PC-3 (cell line): Measurements from ENCODE around the gene AUP1. TPM values are rescaled to one million over a fixed set of nuclear protein-coding genes. Genes with fewer than 3 reads are reported as not detected.

ENCODE experiments used
- ATAC-seq: fragments of 200-7000 bp; cut with Tn5 transposase; 2 replicates; pipeline ENCODE4 v1.9.1; 2020; ENCODE audit warnings: mild to moderate bottlenecking, moderate library complexity
- BruUV-seq: library from RNA; stranded (reverse); fragments of 400-500 nt; replicated peaks from 2 replicates; lab custom pipeline; 2021; lab: Mats Ljungman, UMichigan
- CTCF ChIA-PET: fragments of 300-600 bp; sonication (Branson Sonifier 250); formaldehyde crosslinking; loops from one replicate; lab custom pipeline; 2022; ENCODE audit warnings: antibody characterized with exemption; lab: Charles Lee
- POLR2A ChIA-PET: fragments of 300-600 bp; sonication (Branson Sonifier 250); formaldehyde crosslinking; loops from one replicate; lab custom pipeline; 2022; ENCODE audit warnings: antibody characterized with exemption; ENCODE audit not compliant: unreplicated experiment; lab: Charles Lee
- DNase-seq: peaks from one replicate; pipeline ENCODE4 v3.0.0-alpha.2; 2015
- H2AFZ ChIP-seq: fragments of 300-600 bp; sonication (generic); 2 replicates; pipeline ENCODE4 v1.6.0; 2016; ENCODE audit warnings: antibody characterized with exemption, low read length
- H3F3A ChIP-seq: fragments of 300-600 bp; sonication (generic); one replicate; pipeline ENCODE4 v1.6.0; 2017; ENCODE audit warnings: antibody characterized with exemption, low read length, control low read depth, mild to moderate bottlenecking; ENCODE audit not compliant: unreplicated experiment
- H3K27ac ChIP-seq: fragments of 300-600 bp; sonication (generic); 2 replicates; pipeline ENCODE4 v1.5.1; 2016; ENCODE audit warnings: mild to moderate bottlenecking, low read length
- H3K27me3 ChIP-seq: fragments of 300-600 bp; sonication (generic); 2 replicates; pipeline ENCODE4 v1.6.1; 2016; ENCODE audit warnings: low read length, mixed read lengths
- H3K36me3 ChIP-seq: fragments of 300-600 bp; sonication (generic); 2 replicates; pipeline ENCODE4 v1.6.1; 2016; ENCODE audit warnings: low read depth, mixed run types, low read length, mixed read lengths
- H3K4me1 ChIP-seq: fragments of 300-600 bp; sonication (generic); 2 replicates; pipeline ENCODE4 v1.5.1; 2016; ENCODE audit warnings: low read length; ENCODE audit not compliant: insufficient read depth
- H3K4me2 ChIP-seq: fragments of 300-600 bp; sonication (generic); 2 replicates; pipeline ENCODE4 v1.6.0; 2016; ENCODE audit warnings: low read length
- H3K4me3 ChIP-seq: fragments of 300-600 bp; sonication (generic); 2 replicates; pipeline ENCODE4 v1.5.1; 2016; ENCODE audit warnings: mild to moderate bottlenecking, low read length, mixed read lengths
- H3K79me2 ChIP-seq: fragments of 300-600 bp; sonication (generic); 2 replicates; pipeline ENCODE4 v1.6.1; 2017; ENCODE audit warnings: low read length, mixed read lengths
- H3K9ac ChIP-seq: fragments of 300-600 bp; sonication (generic); 2 replicates; pipeline ENCODE4 v1.6.0; 2016; ENCODE audit warnings: mild to moderate bottlenecking, low read length
- H3K9me2 ChIP-seq: fragments of 300-600 bp; sonication (generic); replicated peaks from 2 replicates; pipeline ENCODE4 v1.6.1; 2016; ENCODE audit warnings: mixed run types, low read length, mixed read lengths
- H3K9me3 ChIP-seq: fragments of 300-600 bp; sonication (generic); 2 replicates; pipeline ENCODE4 v1.6.1; 2016; ENCODE audit warnings: low read length, mixed read lengths
- H4K20me1 ChIP-seq: fragments of 300-600 bp; sonication (generic); 2 replicates; pipeline ENCODE4 v1.6.1; 2016; ENCODE audit warnings: low read length, mixed read lengths
- CTCF ChIP-seq: fragments of 300-600 bp; sonication (generic); conservative IDR thresholded peaks from 2 replicates; pipeline ENCODE4 v1.5.1; 2017; ENCODE audit warnings: antibody characterized with exemption, low read depth, mild to moderate bottlenecking, low read length
- EZH2 ChIP-seq: fragments of 300-600 bp; sonication (generic); IDR thresholded peaks from one replicate; pipeline ENCODE4 v1.6.1; 2017; ENCODE audit warnings: antibody characterized with exemption, mild to moderate bottlenecking, low read length; ENCODE audit not compliant: unreplicated experiment
- EZH2phosphoT487 ChIP-seq: fragments of 300-600 bp; sonication (generic); IDR thresholded peaks from 2 replicates; pipeline ENCODE4 v1.6.1; 2018; ENCODE audit warnings: mild to moderate bottlenecking, antibody characterized with exemption, low read length, borderline replicate concordance
- intact Hi-C: fragments of 100-400 bp; cut with micrococcal nuclease; formaldehyde crosslinking; loops from 2 replicates; pipeline ENCODE4 v1.9.0; 2023
- total RNA-seq: library from RNA; depleted of rRNA; stranded (reverse); fragments of >200 nt; gene quantifications from 2 replicates; pipeline ENCODE4 v1.2.3, GENCODE V29; 2014

AUP1 gene
- total RNA-seq, 1 experiment from 2014 or later, result 233 TPM

- H3K4me2 ChIP-seq, result no peak overlapping the region
- TF ChIP-seq EZH2, result no peak
- ATAC-seq (no peak), DNase-seq (no peak)
- no peaks in the 10 kb centered on the region for H3K9me3 ChIP-seq
- H3K36me3 ChIP-seq, result peaks cover 28% of the 10 kb centered on the region
- H3K9ac ChIP-seq, result no peak overlapping the region
- H3K27ac ChIP-seq, result no peak overlapping the region
- ChIA-PET CTCF (no interaction called here), POLR2A (no interaction called here)
- no peak overlapping the region for H2AFZ ChIP-seq
- H3K4me3 ChIP-seq, result no peak overlapping the region
- no peaks in the 10 kb centered on the region for H3K27me3 ChIP-seq
- intact Hi-C loops, result no loop called here
- no peaks in the 10 kb centered on the region for H3F3A ChIP-seq
- H4K20me1 ChIP-seq, result no peaks in the 10 kb centered on the region
- BruUV-seq, result no TSS peak
- no peaks in the 10 kb centered on the region for H3K79me2 ChIP-seq
- peaks cover 19% of the 10 kb centered on the region for H3K4me1 ChIP-seq
- no peaks in the 10 kb centered on the region for H3K9me2 ChIP-seq
These were observed 34.1 kb downstream of the AUP1 start for GRCh38 chr2:74495440-74495839.

GRCh38 chr2:74493546-74493945 lies 36.0 kb downstream of the AUP1 start:
- Histone ChIP-seq H3K27me3 (no peaks in the 10 kb centered on the region), H3F3A (no peaks in the 10 kb centered on the region), H3K4me2 (no peak overlapping the region), H3K9me3 (no peaks in the 10 kb centered on the region), H3K36me3 (peaks cover 28% of the 10 kb centered on the region), H3K4me3 (no peak overlapping the region), H3K9ac (no peak overlapping the region), H2AFZ (no peak overlapping the region), H3K9me2 (no peaks in the 10 kb centered on the region), H3K4me1 (peaks cover 11% of the 10 kb centered on the region), H4K20me1 (no peaks in the 10 kb centered on the region), H3K27ac (no peak overlapping the region), H3K79me2 (no peaks in the 10 kb centered on the region)
- no TSS peak for BruUV-seq
- intact Hi-C loops, result no loop called here
- POLR2A ChIA-PET, result no interaction called here
- DNase-seq (no peak), ATAC-seq (no peak)
- TF ChIP-seq EZH2 (no peak), CTCF (no peak), EZH2phosphoT487 (no peak)
- CTCF ChIA-PET, result no interaction called here

- H3K4me1 ChIP-seq, result peaks cover 9% of the 10 kb centered on the region
- peaks cover 28% of the 10 kb centered on the region for H3K36me3 ChIP-seq
- CTCF ChIA-PET, result no interaction called here
- no peaks in the 10 kb centered on the region for H3K79me2 ChIP-seq
- no peak overlapping the region for H3K4me3 ChIP-seq
- BruUV-seq, result no TSS peak
- H3K9me2 ChIP-seq, result no peaks in the 10 kb centered on the region
- ATAC-seq (no peak), DNase-seq (no peak)
- H3K4me2 ChIP-seq, result no peak overlapping the region
- H3F3A ChIP-seq, result no peaks in the 10 kb centered on the region
- H3K27me3 ChIP-seq, result no peaks in the 10 kb centered on the region
- POLR2A ChIA-PET, result no interaction called here
- H4K20me1 ChIP-seq, result no peaks in the 10 kb centered on the region
- intact Hi-C loops, result no loop called here
- H3K9me3 ChIP-seq, result no peaks in the 10 kb centered on the region
- H3K9ac ChIP-seq, result no peak overlapping the region
- no peak overlapping the region for H2AFZ ChIP-seq
- no peak overlapping the region for H3K27ac ChIP-seq
- TF ChIP-seq EZH2phosphoT487, result no peak
- TF ChIP-seq CTCF, result no peak
- no peak for TF ChIP-seq EZH2
These were observed 37.6 kb downstream of the AUP1 start for GRCh38 chr2:74491648-74492544.
